OCI-LY3 (cell line): ENCODE measurements around the gene GPR15LG.

ENCODE experiments used
- H2AFZ ChIP-seq: fragments of 200-600, 300-600 bp; shearing (Covaris generic); 2 replicates; pipeline ENCODE4 v1.6.0; 2014; ENCODE audit warnings: antibody characterized with exemption, low read depth, low read length
- H3K27ac ChIP-seq: fragments of 200-600, 300-600 bp; sonication (generic); 2 replicates; pipeline ENCODE4 v1.5.1; 2014; ENCODE audit warnings: mild to moderate bottlenecking, low read length, moderate library complexity, mixed read lengths
- H3K27me3 ChIP-seq: fragments of 200-600, 300-600 bp; sonication (generic); 2 replicates; pipeline ENCODE4 v1.6.1; 2014; ENCODE audit warnings: low read depth, low read length, mixed read lengths
- H3K36me3 ChIP-seq: fragments of 200-600, 300-600 bp; sonication (generic); replicated peaks from 2 replicates; pipeline ENCODE3; 2014; ENCODE audit warnings: low read depth, low read length, mixed read lengths
- H3K4me1 ChIP-seq: fragments of 300-600, 200-600 bp; sonication (generic); 2 replicates; pipeline ENCODE4 v1.6.1; 2014; ENCODE audit warnings: low read length, mixed read lengths
- H3K4me2 ChIP-seq: fragments of 200-600, 300-600 bp; sonication (generic); 2 replicates; pipeline ENCODE4 v1.6.1; 2014; ENCODE audit warnings: low read length, mixed read lengths
- H3K4me3 ChIP-seq: fragments of 300-600, 200-600 bp; sonication (generic); 2 replicates; pipeline ENCODE4 v1.5.1; 2014; ENCODE audit warnings: antibody characterized with exemption, mild to moderate bottlenecking, low read length, moderate library complexity
- H3K79me2 ChIP-seq: fragments of 300-600, 200-600 bp; shearing (Covaris generic); 2 replicates; pipeline ENCODE4 v1.6.1; 2014; ENCODE audit warnings: mild to moderate bottlenecking, low read length, mixed read lengths
- H3K9ac ChIP-seq: fragments of 300-600, 200-600 bp; shearing (Covaris generic); 2 replicates; pipeline ENCODE4 v1.6.0; 2014; ENCODE audit warnings: mild to moderate bottlenecking, low read length, moderate library complexity
- H3K9me3 ChIP-seq: fragments of 200-600, 300-600 bp; shearing (Covaris generic); 2 replicates; pipeline ENCODE4 v1.6.1; 2014; ENCODE audit warnings: low read length, mixed read lengths; ENCODE audit not compliant: insufficient read depth
- H4K20me1 ChIP-seq: fragments of 200-600, 300-600 bp; sonication (generic); 2 replicates; pipeline ENCODE4 v1.6.1; 2016; ENCODE audit warnings: low read length, mixed read lengths; ENCODE audit not compliant: insufficient read depth
- CTCF ChIP-seq: fragments of 200-600, 300-600 bp; sonication (generic); IDR thresholded peaks from 2 replicates; pipeline ENCODE4 v1.5.1; 2014; ENCODE audit warnings: antibody characterized with exemption, low read length, low read depth
- EZH2phosphoT487 ChIP-seq: fragments of 200-600 bp; shearing (Covaris generic); IDR thresholded peaks from 2 replicates; pipeline ENCODE4 v1.6.1; 2018; ENCODE audit warnings: antibody characterized with exemption, mixed run types, low read depth

The GPR15LG gene

DNA sequence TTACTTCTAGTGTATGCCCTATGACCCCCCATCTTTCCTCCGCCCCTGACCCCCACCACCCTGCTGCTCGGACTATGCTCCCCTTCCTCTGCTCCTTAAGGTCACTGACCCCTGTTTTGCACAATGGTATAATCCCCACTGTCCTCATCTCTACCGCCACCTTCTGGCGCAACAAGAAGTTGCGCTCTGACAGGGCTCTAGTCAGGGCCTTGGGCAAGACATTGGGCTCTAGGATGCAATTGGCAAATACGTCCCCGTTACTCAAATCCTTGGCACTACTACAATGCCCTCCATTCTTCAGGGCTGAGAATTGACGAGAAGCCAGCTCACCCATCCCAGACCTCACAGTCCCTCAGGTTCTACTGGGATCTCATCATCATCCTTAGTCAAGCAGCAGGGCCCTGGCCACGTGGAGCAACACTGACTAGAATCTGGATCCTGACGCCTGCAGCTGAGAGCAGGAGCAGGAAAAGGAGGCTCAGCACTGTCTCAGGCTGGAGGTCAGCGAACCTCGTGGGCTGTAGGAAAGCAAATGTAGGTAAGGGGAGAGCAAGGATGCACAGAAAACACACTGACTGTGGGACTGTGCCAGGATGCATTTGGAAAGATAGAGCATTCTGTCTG lies 41.1 kb downstream of the GPR15LG start:
- Histone ChIP-seq H3K4me2 (peak overlapping the region; percentile 70), H3K4me3 (peak overlapping the region; percentile 70), H2AFZ (peak overlapping the region; percentile 80), H3K27me3 (no peaks in the 10 kb centered on the region), H3K27ac (no peak overlapping the region), H4K20me1 (no peaks in the 10 kb centered on the region), H3K9ac (peak overlapping the region; percentile 31; the same call in 1 of the 2 replicates), H3K36me3 (no peaks in the 10 kb centered on the region), H3K9me3 (0 out of 2 replicates have a peak, but pooled peaks cover 4% of the 10 kb centered on the region), H3K79me2 (no peaks in the 10 kb centered on the region), H3K4me1 (0 out of 2 replicates have a peak, but pooled peaks cover 4% of the 10 kb centered on the region)
- no peak for TF ChIP-seq EZH2phosphoT487
- TF ChIP-seq CTCF, result peak; percentile 69

DNA sequence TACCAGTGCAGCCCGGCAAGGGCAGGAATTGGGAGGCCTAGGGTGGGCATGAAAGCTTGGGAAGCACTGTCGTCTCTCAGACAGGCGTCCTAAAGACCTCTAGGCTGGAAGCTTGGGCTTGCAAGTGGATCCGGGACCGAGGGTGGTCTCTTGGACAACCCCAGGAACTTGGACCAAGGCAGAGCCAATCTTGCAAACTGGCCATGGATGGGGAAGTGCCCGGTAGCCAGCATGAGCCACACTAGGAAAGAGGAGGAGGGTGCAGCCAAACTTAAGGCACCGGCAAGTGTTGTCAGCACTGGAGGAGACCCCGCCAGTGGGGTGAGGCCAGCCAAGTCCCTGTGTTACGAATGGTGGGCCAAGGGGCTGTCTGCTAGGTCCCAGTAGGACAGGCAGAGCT lies 43.2 kb downstream of the GPR15LG start:
- H3K4me2 ChIP-seq, result no peak overlapping the region
- 0 out of 2 replicates have a peak, but pooled peaks cover 4% of the 10 kb centered on the region for H3K9me3 ChIP-seq
- TF ChIP-seq EZH2phosphoT487 (no peak), CTCF (no peak)
- no peak overlapping the region for H2AFZ ChIP-seq
- no peak overlapping the region for H3K9ac ChIP-seq
- H3K36me3 ChIP-seq, result no peaks in the 10 kb centered on the region
- no peaks in the 10 kb centered on the region for H4K20me1 ChIP-seq
- H3K27ac ChIP-seq, result no peak overlapping the region
- 0 out of 2 replicates have a peak, but pooled peaks cover 4% of the 10 kb centered on the region for H3K4me1 ChIP-seq
- H3K27me3 ChIP-seq, result no peaks in the 10 kb centered on the region
- H3K79me2 ChIP-seq, result no peaks in the 10 kb centered on the region
- H3K4me3 ChIP-seq, result no peak overlapping the region

GRCh38 chr10:84217746-84218145 lies 44.1 kb downstream of the GPR15LG start:
- TF ChIP-seq EZH2phosphoT487 (no peak), CTCF (no peak)
- Histone ChIP-seq H2AFZ (no peak overlapping the region), H3K9ac (no peak overlapping the region), H3K79me2 (no peaks in the 10 kb centered on the region), H3K9me3 (0 out of 2 replicates have a peak, but pooled peaks cover 4% of the 10 kb centered on the region), H3K27ac (no peak overlapping the region), H3K4me1 (0 out of 2 replicates have a peak, but pooled peaks cover 4% of the 10 kb centered on the region), H3K4me3 (no peak overlapping the region), H3K4me2 (no peak overlapping the region), H3K27me3 (no peaks in the 10 kb centered on the region), H3K36me3 (no peaks in the 10 kb centered on the region), H4K20me1 (no peaks in the 10 kb centered on the region)

- Histone ChIP-seq H3K9ac (no peak overlapping the region), H3K4me2 (no peak overlapping the region), H3K4me3 (no peak overlapping the region), H3K79me2 (no peaks in the 10 kb centered on the region), H3K27me3 (0 out of 2 replicates have a peak, but pooled peaks cover 3% of the 10 kb centered on the region), H3K4me1 (no peaks in the 10 kb centered on the region), H3K36me3 (no peaks in the 10 kb centered on the region), H4K20me1 (no peaks in the 10 kb centered on the region), H3K9me3 (0 out of 2 replicates have a peak, but pooled peaks cover 4% of the 10 kb centered on the region), H3K27ac (no peak overlapping the region), H2AFZ (no peak overlapping the region)
- TF ChIP-seq EZH2phosphoT487 (no peak), CTCF (no peak)
Observed at GRCh38 chr10:84221916-84222315, 48.3 kb downstream of the GPR15LG start.
